Osteoblast (primary cell): ENCODE results near the gene CTNNA2. TPM values are rescaled to one million over a fixed set of nuclear protein-coding genes. Genes with fewer than 3 reads are reported as not detected.

Source experiments
- DNase-seq: peaks from one replicate; pipeline ENCODE4 v3.0.0; 2011; ENCODE audit warnings: low spot score, mixed read lengths; ENCODE audit not compliant: insufficient read length; ENCODE audit errors: missing footprints
- H2AFZ ChIP-seq: 2 replicates; pipeline ENCODE4 v1.6.0; 2011; ENCODE audit warnings: mild to moderate bottlenecking, low read length
- H3K27ac ChIP-seq: 2 replicates; pipeline ENCODE4 v1.5.1; 2011; ENCODE audit warnings: mild to moderate bottlenecking, low read depth, low read length, moderate library complexity
- H3K27me3 ChIP-seq: 2 replicates; pipeline ENCODE4 v1.6.0; 2012; ENCODE audit warnings: mild to moderate bottlenecking, control low read depth, inconsistent platforms, low read length, moderate library complexity; ENCODE audit not compliant: insufficient read depth
- H3K36me3 ChIP-seq: 2 replicates; pipeline ENCODE4 v1.5.1; 2011; ENCODE audit warnings: mild to moderate bottlenecking, low read length, control low read depth, moderate library complexity; ENCODE audit not compliant: insufficient read depth
- H3K4me1 ChIP-seq: 2 replicates; pipeline ENCODE4 v1.5.1; 2011; ENCODE audit warnings: mild to moderate bottlenecking, low read length, control low read depth, moderate library complexity; ENCODE audit not compliant: insufficient read depth
- H3K4me2 ChIP-seq: 2 replicates; pipeline ENCODE4 v1.6.0; 2011; ENCODE audit warnings: mild to moderate bottlenecking, low read length; ENCODE audit not compliant: insufficient read depth
- H3K4me3 ChIP-seq: fragments of 200-600 bp; sonication (generic); 3 replicates; pipeline ENCODE4 v1.5.1; 2012; ENCODE audit warnings: mild to moderate bottlenecking, low read length, inconsistent platforms; ENCODE audit not compliant: insufficient read depth
- H3K79me2 ChIP-seq: 2 replicates; pipeline ENCODE4 v1.6.0; 2012; ENCODE audit warnings: mild to moderate bottlenecking, low read length, control low read depth, inconsistent platforms; ENCODE audit not compliant: insufficient read depth
- H3K9me3 ChIP-seq: 2 replicates; pipeline ENCODE4 v1.5.1; 2011; ENCODE audit warnings: low read depth, low read length, control low read depth
- H4K20me1 ChIP-seq: 2 replicates; pipeline ENCODE4 v1.6.0; 2012; ENCODE audit warnings: mild to moderate bottlenecking, low read length, control low read depth; ENCODE audit not compliant: insufficient read depth
- CTCF ChIP-seq: IDR thresholded peaks from 2 replicates; pipeline ENCODE4 v1.5.1; 2011; ENCODE audit warnings: mild to moderate bottlenecking, low read depth, low read length, moderate library complexity; ENCODE audit errors: extremely low read depth
- total RNA-seq: library from RNA; depleted of rRNA; stranded (reverse); fragments of >200 nt; gene quantifications from 2 replicates; pipeline ENCODE4 v1.2.3, GENCODE V29; 2012

The CTNNA2 gene
- total RNA-seq, 1 donor = not detected

GRCh38 chr2:79984476-79984875, 471.6 kb downstream of the CTNNA2 start:
- Histone ChIP-seq H3K4me1 (no peaks in the 10 kb centered on the region), H3K4me3 (no peak overlapping the region), H2AFZ (no peak overlapping the region), H3K36me3 (no peaks in the 10 kb centered on the region), H3K4me2 (no peak overlapping the region), H3K9me3 (no peaks in the 10 kb centered on the region), H4K20me1 (no peaks in the 10 kb centered on the region), H3K79me2 (no peaks in the 10 kb centered on the region), H3K27me3 (no peaks in the 10 kb centered on the region), H3K27ac (no peak overlapping the region)
- no peak for DNase-seq
- TF ChIP-seq CTCF = no peak

GRCh38 chr2:79985145-79985544, 472.3 kb downstream of the CTNNA2 start:
- DNase-seq = no peak
- no peak overlapping the region for H3K4me3 ChIP-seq
- H3K9me3 ChIP-seq = no peaks in the 10 kb centered on the region
- no peak for TF ChIP-seq CTCF
- H2AFZ ChIP-seq = no peak overlapping the region
- no peaks in the 10 kb centered on the region for H4K20me1 ChIP-seq
- no peak overlapping the region for H3K4me2 ChIP-seq
- H3K27me3 ChIP-seq = no peaks in the 10 kb centered on the region
- H3K4me1 ChIP-seq = no peaks in the 10 kb centered on the region
- H3K79me2 ChIP-seq = no peaks in the 10 kb centered on the region
- no peak overlapping the region for H3K27ac ChIP-seq
- no peaks in the 10 kb centered on the region for H3K36me3 ChIP-seq

- no peaks in the 10 kb centered on the region for H3K4me1 ChIP-seq
- no peaks in the 10 kb centered on the region for H3K9me3 ChIP-seq
- H4K20me1 ChIP-seq = no peaks in the 10 kb centered on the region
- H3K4me3 ChIP-seq = no peak overlapping the region
- no peak for TF ChIP-seq CTCF
- H3K4me2 ChIP-seq = no peak overlapping the region
- no peak overlapping the region for H2AFZ ChIP-seq
- H3K79me2 ChIP-seq = no peaks in the 10 kb centered on the region
- no peak for DNase-seq
- no peaks in the 10 kb centered on the region for H3K36me3 ChIP-seq
- H3K27ac ChIP-seq = no peak overlapping the region
- no peaks in the 10 kb centered on the region for H3K27me3 ChIP-seq
These were observed 472.7 kb downstream of the CTNNA2 start for GRCh38 chr2:79985571-79985970.

GRCh38 chr2:79993144-79993543, 480.3 kb downstream of the CTNNA2 start:
- DNase-seq = no peak
- H2AFZ ChIP-seq = no peak overlapping the region

More at GRCh38 chr2:79993144-79993543, 480.3 kb downstream of the CTNNA2 start:
- Histone ChIP-seq H3K27me3 (no peaks in the 10 kb centered on the region), H4K20me1 (no peaks in the 10 kb centered on the region), H3K79me2 (no peaks in the 10 kb centered on the region), H3K4me1 (no peaks in the 10 kb centered on the region), H3K4me2 (no peak overlapping the region), H3K9me3 (no peaks in the 10 kb centered on the region), H3K27ac (no peak overlapping the region), H3K36me3 (no peaks in the 10 kb centered on the region), H3K4me3 (no peak overlapping the region)
- no peak for TF ChIP-seq CTCF
